ENCODE data around the gene KRT85. TPM values are rescaled to one million over a fixed set of nuclear protein-coding genes. Genes with fewer than 3 reads are reported as not detected.

KRT85 gene
- total and polyA plus RNA-seq, 2 donors (not counting 3 experiments of a cell fraction or from before 2014, with no cell fraction given) = not detected

DNA sequence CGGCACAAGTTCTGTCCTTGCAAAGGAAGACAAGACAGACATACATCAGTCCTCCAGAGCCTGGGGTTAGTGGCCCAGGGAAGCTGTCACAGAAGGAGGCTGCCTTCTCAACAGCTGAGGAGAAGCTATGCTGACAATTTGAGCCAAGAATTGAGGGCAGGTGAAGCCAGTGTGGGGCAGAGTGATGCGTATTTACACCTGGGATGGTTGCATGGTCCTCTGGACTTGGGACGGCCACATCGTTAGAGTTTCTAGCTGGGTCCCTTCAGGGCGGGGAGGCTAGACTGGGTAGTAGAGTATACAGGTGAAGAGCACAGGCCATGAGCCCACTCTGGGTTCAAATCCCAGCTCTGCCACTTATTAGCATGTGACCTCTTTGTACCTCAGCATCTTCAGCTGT lies 16.5 kb downstream of the KRT85 start:
- no peaks in the 10 kb centered on the region for H3K9me3 ChIP-seq (replicated peaks; ENCODE audit: control insufficient read depth, insufficient read depth, low read length)
- ChIA-PET CTCF (interaction anchor here (1.1 to 1.4 kb wide), 2 partner anchors 70 to 529 kb away, joined by 3 read pairs; no protein-coding TSS in a partner anchor), POLR2A (no interaction called here)
- H2AFZ ChIP-seq (ENCODE audit: low read depth, low read length) = no peak overlapping the region
- TF ChIP-seq JUN (IDR thresholded peaks at IDR 0.05; ENCODE audit: borderline replicate concordance, insufficient read depth, insufficient read length, low read depth) (no peak), EZH2 (IDR thresholded peaks at IDR 0.05; ENCODE audit: borderline replicate concordance, low read depth, low read length, severe bottlenecking) (no peak), POLR2A (IDR thresholded peaks at IDR 0.05; ENCODE audit: low read depth, low read length) (no peak), MYC (IDR thresholded peaks at IDR 0.05; ENCODE audit: low read depth, low read length) (no peak), GATA2 (IDR thresholded peaks at IDR 0.05; ENCODE audit: insufficient read depth, insufficient read length, low read depth, low read length) (no peak), POLR2AphosphoS5 (IDR thresholded peaks at IDR 0.05; ENCODE audit: insufficient read depth, low read depth, low read length) (no peak), FOS (IDR thresholded peaks at IDR 0.05; ENCODE audit: borderline replicate concordance, insufficient read depth, low read length) (no peak)
- TF ChIP-seq, protein P1, sequence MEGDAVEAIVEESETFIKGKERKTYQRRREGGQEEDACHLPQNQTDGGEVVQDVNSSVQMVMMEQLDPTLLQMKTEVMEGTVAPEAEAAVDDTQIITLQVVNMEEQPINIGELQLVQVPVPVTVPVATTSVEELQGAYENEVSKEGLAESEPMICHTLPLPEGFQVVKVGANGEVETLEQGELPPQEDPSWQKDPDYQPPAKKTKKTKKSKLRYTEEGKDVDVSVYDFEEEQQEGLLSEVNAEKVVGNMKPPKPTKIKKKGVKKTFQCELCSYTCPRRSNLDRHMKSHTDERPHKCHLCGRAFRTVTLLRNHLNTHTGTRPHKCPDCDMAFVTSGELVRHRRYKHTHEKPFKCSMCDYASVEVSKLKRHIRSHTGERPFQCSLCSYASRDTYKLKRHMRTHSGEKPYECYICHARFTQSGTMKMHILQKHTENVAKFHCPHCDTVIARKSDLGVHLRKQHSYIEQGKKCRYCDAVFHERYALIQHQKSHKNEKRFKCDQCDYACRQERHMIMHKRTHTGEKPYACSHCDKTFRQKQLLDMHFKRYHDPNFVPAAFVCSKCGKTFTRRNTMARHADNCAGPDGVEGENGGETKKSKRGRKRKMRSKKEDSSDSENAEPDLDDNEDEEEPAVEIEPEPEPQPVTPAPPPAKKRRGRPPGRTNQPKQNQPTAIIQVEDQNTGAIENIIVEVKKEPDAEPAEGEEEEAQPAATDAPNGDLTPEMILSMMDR (IDR thresholded peaks at IDR 0.05; ENCODE audit: extremely low read depth in 1 of 2, insufficient read depth in 1 of 2, low read depth in 1 of 2, low read length in 2 of 2) = no peak
- TF ChIP-seq, protein P2, sequence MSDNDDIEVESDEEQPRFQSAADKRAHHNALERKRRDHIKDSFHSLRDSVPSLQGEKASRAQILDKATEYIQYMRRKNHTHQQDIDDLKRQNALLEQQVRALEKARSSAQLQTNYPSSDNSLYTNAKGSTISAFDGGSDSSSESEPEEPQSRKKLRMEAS (IDR thresholded peaks at IDR 0.05; ENCODE audit: insufficient read depth, insufficient read length) = no peak
- H4K20me1 ChIP-seq (replicated peaks; ENCODE audit: control insufficient read depth, extremely low read depth, insufficient read depth, low read length) = no peaks in the 10 kb centered on the region
- FAIRE-seq (no peak), DNase-seq (ENCODE audit: low read depth, low spot score) (no peak)
- no peaks in the 10 kb centered on the region for H3K9me1 ChIP-seq (replicated peaks; ENCODE audit: control insufficient read depth, extremely low read depth, insufficient read depth, low read length)
- no peak overlapping the region for H3K4me2 ChIP-seq (ENCODE audit: insufficient read depth, low read length)
- H3K4me1 ChIP-seq (ENCODE audit: control insufficient read depth, extremely low read depth, insufficient read depth, low read length) = no peaks in the 10 kb centered on the region
- H3K9ac ChIP-seq (replicated peaks; ENCODE audit: extremely low read depth, insufficient read depth, low read length) = no peak overlapping the region
- H3K27me3 ChIP-seq (ENCODE audit: control insufficient read depth in 2 of 2, insufficient read depth in 2 of 2, low read length in 2 of 2) = peaks cover 12 to 19% of the 10 kb centered on the region in 2 experiments
- no peaks in the 10 kb centered on the region for H3K79me2 ChIP-seq (ENCODE audit: control insufficient read depth, insufficient read depth, low read length)
- no peak overlapping the region for H3K4me3 ChIP-seq (replicated peaks in 1 of 3; ENCODE audit: insufficient read depth in 1 of 3, low read depth in 1 of 3, low read length in 3 of 3)
- intact Hi-C loops (cut with micrococcal nuclease) (no loop called here), dilution Hi-C loops (cut with MboI; ENCODE audit: extremely low pct_ligation_motif_present, low sequenced_read_pairs) (no loop called here)
- H3K27ac ChIP-seq (ENCODE audit: insufficient read depth, low read depth, low read length) = no peak overlapping the region
- BruUV-seq (replicated peaks) = no TSS peak
- no peaks in the 10 kb centered on the region for H3K36me3 ChIP-seq (ENCODE audit: control insufficient read depth in 2 of 2, extremely low read depth in 1 of 2, insufficient read depth in 2 of 2, low read length in 2 of 2)

All from endothelial cell of umbilical vein (primary cell).